NCI-H510A (cell line): Measurements from ENCODE around the gene C14orf132.
"Not testable (repeated sequence)": the region's sequence is repeated elsewhere in the genome, so short reads cannot be mapped to it uniquely, and the experiment has no call there.

Experiments used
- DNase-seq: peaks from one replicate; lab custom pipeline; 2025; lab: John Stamatoyannopoulos, UW

C14orf132 gene

DNA sequence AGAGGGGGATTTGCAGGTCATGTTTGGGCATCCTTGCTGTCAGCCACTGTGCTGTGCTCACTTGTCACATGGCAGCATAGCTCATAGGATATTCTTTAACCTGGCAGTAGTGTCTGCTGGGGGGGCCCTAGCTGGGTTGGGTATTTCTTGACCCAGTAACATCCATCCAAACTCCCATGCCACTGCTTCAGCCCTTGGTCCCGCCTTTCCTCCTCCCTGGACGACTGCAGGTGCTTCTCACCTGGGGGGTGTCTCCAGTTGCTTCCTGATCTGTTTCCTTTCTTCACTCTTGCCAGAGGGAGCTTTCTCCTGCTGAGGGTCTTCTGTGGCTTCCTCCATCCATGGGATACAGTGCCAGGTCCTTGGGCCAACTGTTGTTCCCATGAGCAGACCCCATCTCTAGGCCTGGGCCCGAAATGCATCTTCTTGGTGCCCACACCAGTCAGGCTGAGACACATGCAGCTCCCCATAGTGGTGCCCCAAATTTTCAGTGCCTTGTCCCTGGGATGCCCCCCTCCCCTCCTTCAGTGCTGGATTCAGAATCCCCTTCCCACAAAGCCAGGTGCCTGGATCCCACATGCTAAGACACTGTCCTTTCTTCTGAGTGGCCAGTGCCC is 20.5 kb downstream of the C14orf132 start:
- no peak for DNase-seq

DNA sequence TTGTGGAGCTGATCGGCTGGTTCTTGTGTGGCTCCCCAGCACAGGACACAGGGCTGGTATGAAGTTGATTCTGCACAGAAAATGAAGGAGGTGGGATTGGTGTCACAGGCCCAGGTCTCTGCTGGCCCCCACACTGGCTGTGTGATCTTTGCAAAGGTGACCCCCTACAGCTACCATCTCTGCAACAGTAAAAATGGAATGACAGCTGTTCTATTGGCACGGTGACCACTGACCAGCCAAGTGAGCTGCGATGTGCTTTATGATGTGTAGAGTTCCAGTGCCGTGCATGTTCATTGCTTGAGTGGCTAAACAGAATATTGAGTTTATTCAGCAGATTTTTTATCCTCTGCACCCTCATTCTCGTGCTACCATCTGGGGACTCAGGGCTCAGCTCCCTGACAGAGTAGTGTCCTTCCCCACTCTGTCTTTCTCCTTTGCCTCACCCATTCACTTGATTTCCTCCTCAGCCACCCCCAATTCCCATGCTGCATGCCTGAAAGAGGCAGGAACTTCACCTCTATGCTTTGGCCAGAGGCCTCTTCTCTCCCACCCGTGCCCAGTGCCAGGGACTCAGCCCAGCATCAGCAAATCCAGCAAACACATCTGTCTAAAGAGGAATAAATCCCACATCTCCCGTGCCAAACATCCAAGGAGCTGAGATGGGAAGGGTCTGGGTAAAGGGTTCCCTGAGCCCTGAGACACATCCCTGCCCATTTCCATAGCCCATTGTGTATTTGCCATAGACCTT is 21.2 kb downstream of the C14orf132 start:
- no peak for DNase-seq

DNA sequence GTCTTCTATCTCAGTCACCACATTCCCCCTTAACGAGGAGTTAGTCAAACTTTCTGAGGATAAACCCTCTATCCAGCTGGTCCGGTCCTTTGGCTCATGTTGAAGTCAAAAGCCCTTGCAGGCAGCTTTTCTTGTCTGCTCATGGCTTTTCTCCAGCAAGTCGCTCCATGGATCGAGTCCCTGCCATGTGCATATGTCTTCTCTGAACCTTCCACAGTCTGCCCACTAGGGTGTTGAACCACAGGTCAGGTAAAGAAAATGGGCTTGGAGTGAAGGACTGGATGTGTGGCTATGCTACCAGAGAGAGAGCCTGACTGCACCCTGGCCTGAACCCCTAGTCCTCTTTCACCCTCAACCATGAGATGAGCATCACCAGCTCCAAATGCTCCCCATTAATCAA is 22.8 kb downstream of the C14orf132 start:
- no peak for DNase-seq

- no peak for DNase-seq
These were observed 23.3 kb downstream of the C14orf132 start for GRCh38 chr14:96062506-96062905.

- no peak for DNase-seq
These were observed 25.7 kb downstream of the C14orf132 start for GRCh38 chr14:96064866-96065265.

DNA sequence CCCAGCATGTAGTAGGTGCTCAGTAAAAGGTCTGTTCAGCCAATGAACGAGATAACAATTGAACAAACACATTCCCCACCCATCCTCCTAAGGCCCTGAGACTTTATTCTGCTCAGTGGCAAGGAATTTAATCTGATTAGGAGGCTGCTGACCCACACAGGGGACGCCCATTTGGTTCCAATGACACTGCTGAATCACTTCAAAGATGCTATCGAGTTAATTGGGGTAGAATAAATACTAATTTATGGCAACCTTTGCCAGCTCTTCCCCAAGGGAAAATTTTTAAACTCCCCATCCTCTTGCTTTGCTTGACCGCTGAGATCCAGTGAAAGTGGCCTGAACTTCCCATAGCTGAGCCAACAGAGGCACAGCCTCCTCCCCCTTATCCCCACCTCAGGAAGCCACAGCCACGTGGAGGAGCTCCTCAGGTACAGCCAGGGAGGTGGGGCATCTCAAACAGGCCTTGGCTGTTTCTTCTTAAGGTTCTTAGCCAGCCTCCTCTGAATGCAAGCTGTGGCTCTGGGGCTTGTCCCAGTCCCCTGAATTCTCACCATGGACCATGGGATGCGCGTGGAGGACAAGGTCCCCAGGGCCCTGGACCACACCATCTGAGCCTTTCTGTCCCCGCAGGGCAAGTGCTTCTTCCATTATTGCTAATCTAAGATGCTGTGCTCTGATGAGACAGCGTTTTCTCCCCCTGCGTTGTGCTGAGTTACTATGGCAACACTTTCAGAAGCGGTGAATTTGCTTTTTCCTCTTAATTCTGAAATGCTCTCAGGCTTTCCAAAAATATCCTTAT is 26.7 kb downstream of the C14orf132 start:
- no peak for DNase-seq

DNA sequence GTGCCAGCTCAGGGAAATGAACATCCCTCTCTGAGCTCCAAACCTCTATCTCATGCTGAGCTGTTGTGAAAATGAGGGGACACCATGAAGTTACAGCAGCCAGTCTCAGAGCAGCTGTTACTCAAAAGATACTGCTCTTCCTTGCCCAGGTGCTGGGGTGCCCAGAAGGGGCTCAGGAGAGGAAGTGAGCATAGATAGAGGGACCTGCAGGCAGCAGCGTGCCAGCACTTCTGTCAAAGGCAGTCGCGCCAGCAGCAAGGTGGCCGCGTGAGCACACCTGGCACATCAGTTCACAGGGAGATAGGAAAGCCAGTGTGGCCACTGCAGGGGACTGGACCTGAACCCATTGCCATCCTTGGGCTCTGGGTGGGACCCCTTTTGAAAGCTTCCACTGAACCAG is 27.8 kb downstream of the C14orf132 start:
- no peak for DNase-seq

- DNase-seq = no peak
These were observed 29.1 kb downstream of the C14orf132 start for GRCh38 chr14:96067985-96068930.

DNA sequence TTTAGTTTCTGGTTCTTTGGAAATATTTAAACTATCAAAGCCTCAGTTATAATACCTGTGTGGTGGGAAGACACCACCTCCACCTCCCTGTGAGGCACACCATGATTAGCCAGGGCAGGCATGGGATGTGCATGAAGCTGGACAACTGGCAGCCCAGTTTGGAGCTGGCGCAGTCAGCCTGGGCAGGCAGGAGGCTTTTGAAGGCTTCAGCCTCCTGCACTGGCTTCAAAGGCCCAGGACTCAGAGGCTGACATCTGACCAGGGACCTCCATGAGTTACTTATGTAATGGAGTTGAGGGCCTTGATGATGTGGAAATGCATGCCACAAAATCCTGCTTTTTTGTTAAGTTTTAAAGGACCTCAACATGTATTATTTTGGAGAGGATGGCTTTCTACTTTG is 30.3 kb downstream of the C14orf132 start:
- no peak for DNase-seq

DNA sequence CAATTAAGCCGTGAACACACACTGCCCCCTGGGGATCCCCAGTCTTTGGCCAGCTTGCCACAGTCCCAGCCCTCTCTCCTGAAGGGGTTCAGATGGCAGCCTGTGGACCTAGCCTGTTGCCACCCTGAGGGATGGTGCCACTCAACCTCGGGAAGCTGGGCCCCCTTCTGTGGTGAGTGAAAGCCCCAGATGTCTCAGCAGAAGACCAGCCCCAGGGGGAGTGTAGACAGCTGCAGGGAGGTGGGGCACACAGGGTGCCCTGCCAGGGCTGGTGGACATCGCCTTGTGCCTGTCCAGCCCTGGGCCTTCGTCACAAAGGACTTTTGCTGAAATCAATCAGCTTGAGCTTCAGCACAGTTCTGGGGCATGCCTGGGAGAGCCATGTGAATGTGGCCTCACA is 32.4 kb downstream of the C14orf132 start:
- no peak for DNase-seq

- no peak for DNase-seq
These were observed 32.9 kb downstream of the C14orf132 start for GRCh38 chr14:96072076-96072475.

DNA sequence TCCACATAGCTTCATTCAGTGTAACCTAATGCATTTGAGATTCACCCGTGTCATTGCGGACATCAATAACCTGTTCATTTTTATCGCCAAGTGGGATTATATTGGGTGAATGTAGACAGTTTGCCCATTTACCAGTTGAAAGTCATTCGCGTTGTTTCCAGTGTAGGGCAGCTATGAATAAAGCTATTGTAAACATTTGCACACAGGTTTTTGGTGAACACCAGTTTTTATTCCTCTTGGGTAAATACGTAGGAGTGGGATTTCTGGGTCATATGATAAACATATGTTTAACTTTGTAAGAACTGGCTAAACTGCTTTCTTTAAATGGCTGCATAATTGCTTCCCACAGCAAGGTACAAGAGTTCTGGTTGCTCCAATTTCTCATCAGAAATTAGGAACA is 33.6 kb downstream of the C14orf132 start:
- no peak for DNase-seq

DNA sequence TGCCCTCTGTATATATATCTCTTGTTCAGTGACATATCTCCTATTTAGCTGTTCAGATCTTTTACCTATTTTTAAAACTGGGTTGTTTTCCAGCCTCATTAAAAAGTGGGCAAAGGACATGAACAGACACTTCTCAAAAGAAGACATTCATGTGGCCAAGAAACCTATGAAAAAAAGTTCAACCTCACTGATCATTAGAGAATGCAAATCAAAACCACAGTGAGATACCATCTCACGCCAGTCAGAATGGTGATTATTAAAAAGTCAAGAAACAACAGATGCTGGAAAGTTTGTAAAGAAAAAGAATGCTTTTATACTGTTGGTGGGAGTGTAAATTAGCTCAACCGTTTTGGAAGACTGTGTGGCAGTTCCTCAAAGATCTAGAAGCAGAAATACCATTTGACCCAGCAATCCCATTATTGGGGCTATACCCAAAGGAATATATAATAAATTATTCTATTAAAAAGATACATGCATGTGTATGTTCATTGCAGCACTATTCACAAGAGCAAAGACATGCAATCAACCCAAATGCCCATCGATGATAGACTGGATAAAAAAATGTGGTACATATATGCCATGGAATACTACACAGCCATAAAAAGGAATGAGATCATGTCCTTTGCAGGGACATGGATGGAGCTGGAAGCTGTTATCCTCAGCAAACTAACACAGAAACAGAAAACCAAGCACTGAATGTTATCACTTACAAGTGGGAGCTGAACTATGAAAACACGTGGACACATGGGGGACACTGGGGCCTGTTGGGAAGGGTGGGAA is 34.3 kb downstream of the C14orf132 start:
- not testable (repeated sequence) for DNase-seq

DNA sequence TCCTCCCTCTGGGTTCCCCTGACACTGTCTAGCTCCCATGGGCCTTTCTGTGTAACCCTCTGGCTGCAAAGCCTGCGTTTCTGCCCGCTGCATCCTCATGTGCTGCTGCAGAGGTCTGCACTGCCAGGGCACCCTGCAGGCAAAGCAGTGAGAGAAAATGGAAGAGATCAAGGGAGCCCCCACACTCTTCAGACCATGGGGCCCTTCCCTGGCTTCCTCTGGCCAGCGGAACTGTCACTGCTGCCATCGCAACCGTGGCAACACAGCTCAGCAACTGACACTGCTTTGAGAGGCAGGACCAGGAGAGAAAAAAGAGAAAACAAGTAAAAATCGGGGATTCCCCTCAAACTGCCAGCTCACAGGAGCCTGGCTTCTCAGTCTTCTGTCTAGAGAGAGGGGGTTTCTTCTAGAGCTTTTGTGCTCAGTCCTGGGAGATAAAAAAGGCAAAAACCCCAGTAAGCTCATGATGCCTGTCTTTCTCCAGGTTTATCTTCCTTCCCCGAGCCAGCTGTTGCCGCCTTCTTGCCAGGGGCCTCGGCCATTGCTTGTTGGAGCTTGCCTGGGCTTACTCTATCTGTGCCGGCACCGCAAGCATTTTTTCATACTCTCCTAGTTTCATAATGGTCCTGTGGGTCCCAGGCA is 38.9 kb downstream of the C14orf132 start:
- no peak for DNase-seq

DNA sequence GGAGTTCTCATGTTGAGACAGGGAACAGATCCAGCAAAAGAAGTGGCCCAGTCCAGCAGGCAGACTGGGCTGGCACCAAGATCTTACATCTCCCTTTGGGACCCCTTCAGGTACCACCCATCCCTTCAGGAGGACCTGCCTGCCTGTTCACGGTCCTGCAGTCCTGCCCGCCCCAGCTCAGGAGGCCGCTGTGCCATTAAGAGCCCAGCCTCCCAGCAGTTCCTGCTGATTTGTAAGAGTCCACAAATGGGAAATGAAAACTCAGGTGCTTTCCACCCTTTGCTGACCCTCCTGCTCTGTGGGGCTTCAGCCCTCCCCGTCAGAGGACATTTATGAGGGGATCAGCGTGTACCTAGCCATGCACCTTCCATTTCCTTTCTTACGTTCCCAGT is 39.5 kb downstream of the C14orf132 start:
- DNase-seq = no peak

DNA sequence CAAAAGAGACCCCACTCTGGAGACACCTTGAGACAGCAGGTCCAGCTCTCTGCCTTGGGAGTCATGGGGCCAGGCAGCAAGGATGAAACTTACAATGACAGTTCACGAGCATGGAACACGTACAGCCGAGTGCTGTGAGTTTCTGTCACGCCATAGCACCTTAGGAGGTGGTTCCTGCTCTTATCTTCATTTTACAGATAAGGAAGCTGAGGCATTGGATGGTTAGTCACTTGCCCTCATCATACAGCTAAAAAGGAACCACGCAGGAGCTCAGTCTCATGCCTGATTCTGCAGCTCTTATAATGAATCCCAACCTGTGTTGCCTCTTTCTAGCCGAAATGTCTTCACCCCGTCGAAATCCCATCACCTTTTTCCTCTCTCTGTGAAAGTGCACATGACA is 39.9 kb downstream of the C14orf132 start:
- DNase-seq = no peak

DNA sequence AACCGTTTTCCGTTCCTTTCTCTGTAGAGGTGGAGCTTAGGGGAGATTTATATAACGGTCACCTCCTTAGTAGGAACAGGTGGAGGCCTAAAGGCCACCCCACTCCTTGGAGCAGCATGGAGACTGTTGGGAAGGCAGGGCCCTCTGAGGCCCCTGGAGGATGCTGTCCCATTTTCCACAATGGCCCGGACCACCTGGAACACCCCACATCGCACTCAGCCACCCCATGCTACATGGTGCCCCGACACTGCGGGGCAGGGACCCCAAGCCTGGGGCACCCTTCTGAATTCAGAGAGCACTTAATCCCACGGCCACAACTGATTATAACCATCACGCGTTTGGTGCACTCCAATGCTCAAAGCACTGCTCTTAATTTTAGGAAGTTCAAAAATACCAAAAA is 41.4 kb downstream of the C14orf132 start:
- DNase-seq = no peak

DNA sequence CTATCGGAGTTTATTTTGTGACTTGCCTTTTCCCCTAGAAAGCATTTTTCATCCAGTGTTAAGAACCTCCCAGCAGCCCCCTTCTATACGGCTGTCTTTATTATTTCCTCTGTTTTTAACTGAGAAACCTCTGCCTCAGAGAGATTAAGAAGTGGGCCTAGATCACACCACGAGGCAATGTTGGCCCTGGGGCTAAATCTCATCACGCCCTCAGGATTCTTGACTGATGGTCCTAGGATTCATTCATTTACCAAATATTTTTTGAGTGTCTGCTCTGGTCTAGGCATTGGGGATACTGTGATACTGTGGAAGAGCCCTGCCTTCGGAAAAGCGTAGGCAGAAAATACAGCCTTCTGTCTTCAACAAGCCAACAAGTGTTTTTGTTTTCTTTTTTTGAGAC is 42.1 kb downstream of the C14orf132 start:
- DNase-seq = no peak

GRCh38 chr14:96081767-96082400 is 42.7 kb downstream of the C14orf132 start:
- no peak for DNase-seq
